HepG2 (cell line): ENCODE results near the gene RGP1. TPM values are rescaled to one million over a fixed set of nuclear protein-coding genes. Genes with fewer than 3 reads are reported as not detected.

ENCODE experiments used
- BATF2 ChIP-seq: sonication (generic); formaldehyde crosslinking; IDR thresholded peaks from 2 replicates; pipeline ENCODE4 v1.8.0; 2022; ENCODE audit warnings: mild to moderate bottlenecking, missing genetic modification reagents, moderate library complexity
- DPF2 ChIP-seq: sonication (generic); formaldehyde crosslinking; IDR thresholded peaks from 2 replicates; pipeline ENCODE4 v1.4.0; 2020; ENCODE audit warnings: mild to moderate bottlenecking, low read depth, missing genetic modification reagents, borderline replicate concordance
- FOSL2 ChIP-seq: sonication (generic); formaldehyde crosslinking; IDR thresholded peaks from 2 replicates; pipeline ENCODE4 v1.4.0; 2020; ENCODE audit warnings: missing genetic modification reagents
- HDAC2 ChIP-seq: sonication (generic); formaldehyde crosslinking; IDR thresholded peaks from 2 replicates; pipeline ENCODE4 v1.4.0; 2020; ENCODE audit warnings: missing genetic modification reagents
- HOMEZ ChIP-seq: IDR thresholded peaks from 2 replicates; pipeline ENCODE4 v1.6.1; 2016; ENCODE audit warnings: low read depth
- IKZF5 ChIP-seq: IDR thresholded peaks from 2 replicates; pipeline ENCODE4 v1.6.1; 2018; ENCODE audit warnings: missing genetic modification reagents, mild to moderate bottlenecking, missing compliant biosample characterization
- MXD1 ChIP-seq: sonication (generic); formaldehyde crosslinking; IDR thresholded peaks from 2 replicates; pipeline ENCODE4 v1.4.0; 2020; ENCODE audit warnings: mild to moderate bottlenecking, missing genetic modification reagents
- POLR2AphosphoS5 ChIP-seq: IDR thresholded peaks from 2 replicates; pipeline ENCODE4 v1.6.1; 2012; ENCODE audit warnings: low read depth, low read length
- SAP130 ChIP-seq: IDR thresholded peaks from 2 replicates; pipeline ENCODE4 v1.6.1; 2016; ENCODE audit warnings: low read depth
- SP140L ChIP-seq: sonication (generic); formaldehyde crosslinking; IDR thresholded peaks from 2 replicates; pipeline ENCODE4 v1.4.0; 2020; ENCODE audit warnings: missing genetic modification reagents, borderline replicate concordance
- SRF ChIP-seq: IDR thresholded peaks from 2 replicates; pipeline ENCODE4 v1.6.1; 2011; ENCODE audit warnings: mild to moderate bottlenecking, low read depth, low read length, moderate library complexity
- TFE3 ChIP-seq: IDR thresholded peaks from 2 replicates; pipeline ENCODE4 v1.6.1; 2016
- XBP1 ChIP-seq: sonication (generic); formaldehyde crosslinking; IDR thresholded peaks from 2 replicates; pipeline ENCODE4 v1.5.0; 2020; ENCODE audit warnings: missing genetic modification reagents
- ZBTB10 ChIP-seq: sonication (generic); formaldehyde crosslinking; IDR thresholded peaks from 2 replicates; pipeline ENCODE4 v1.4.0; 2020; ENCODE audit warnings: missing genetic modification reagents, borderline replicate concordance
- ZBTB44 ChIP-seq: sonication (generic); formaldehyde crosslinking; IDR thresholded peaks from 2 replicates; pipeline ENCODE4 v1.4.0; 2020; ENCODE audit warnings: missing genetic modification reagents
- ZFP1 ChIP-seq: IDR thresholded peaks from 2 replicates; pipeline ENCODE4 v1.6.1; 2016
- ZFP62 ChIP-seq: sonication (generic); formaldehyde crosslinking; IDR thresholded peaks from 2 replicates; pipeline ENCODE4 v1.4.0; 2020; ENCODE audit warnings: missing genetic modification reagents
- ZFX ChIP-seq: sonication (generic); formaldehyde crosslinking; IDR thresholded peaks from 2 replicates; pipeline ENCODE4 v1.4.0; 2020; ENCODE audit warnings: mild to moderate bottlenecking, low read depth, missing genetic modification reagents, moderate library complexity
- ZMYM2 ChIP-seq: sonication (generic); formaldehyde crosslinking; IDR thresholded peaks from 2 replicates; pipeline ENCODE4 v1.8.0; 2022; ENCODE audit warnings: mild to moderate bottlenecking, missing genetic modification reagents
- ZNF230 ChIP-seq: sonication (generic); formaldehyde crosslinking; IDR thresholded peaks from 2 replicates; pipeline ENCODE4 v1.4.0; 2020; ENCODE audit warnings: mild to moderate bottlenecking, missing genetic modification reagents
- ZNF383 ChIP-seq: sonication (generic); formaldehyde crosslinking; IDR thresholded peaks from 2 replicates; pipeline ENCODE4 v1.4.0; 2020; ENCODE audit warnings: missing genetic modification reagents, mild to moderate bottlenecking, borderline replicate concordance
- ZNF782 ChIP-seq: sonication (generic); formaldehyde crosslinking; IDR thresholded peaks from 2 replicates; pipeline ENCODE4 v1.4.0; 2020; ENCODE audit warnings: missing genetic modification reagents, mild to moderate bottlenecking, borderline replicate concordance
- ZNF792 ChIP-seq: IDR thresholded peaks from 2 replicates; pipeline ENCODE4 v1.6.1; 2016
- polyA plus RNA-seq, 8 experiments: library from polyadenylated mRNA; depleted of rRNA in 3 of 8; stranded (reverse) in 7 of 8; unstranded in 1 of 8; fragments of >200 nt; fragmentation: Illumina TruSeq in 4 of 8; extraction: Trizol in 4 of 8; gene quantifications; 2 replicates each; pipeline versions ENCODE4 v1.2.1 to v1.2.3, GENCODE V29; 2011 to 2016; ENCODE audit warnings: low read depth in 4 of 8, missing spikeins in 1 of 8, mixed read lengths in 1 of 8; ENCODE audit not compliant: insufficient read depth in 1 of 8
- total RNA-seq, 5 experiments: library from RNA; depleted of rRNA; stranded (reverse); fragments of >200 nt; fragmentation: Illumina TruSeq; extraction: Trizol; gene quantifications; 2 replicates each; pipeline ENCODE4 v1.2.3, GENCODE V29; 2016; ENCODE audit warnings: low read depth in 1 of 5

The RGP1 gene
- total and polyA plus RNA-seq, 2 of the 13 experiments (the other 11 are each of a cell fraction or from before 2014, with no cell fraction given) = 12.7 to 21.0 TPM

GRCh38 chr9:35746583-35746982 is 2.5 kb upstream of the RGP1 start (continued):
- TF ChIP-seq ZNF230 (CRISPR knock-in tag) (no peak), SP140L (CRISPR knock-in tag) (no peak), MXD1 (no peak), HDAC2 (CRISPR knock-in tag) (peak; percentile 44; the same call in 1 of the 2 replicates), ZNF782 (CRISPR knock-in tag) (no peak), ZNF383 (no peak), ZFX (CRISPR knock-in tag) (0 out of 2 replicates have a peak, but pooled peaks have one; percentile 12), ZBTB10 (CRISPR knock-in tag) (no peak), ZBTB44 (no peak), ZMYM2 (CRISPR knock-in tag) (no peak), XBP1 (CRISPR knock-in tag) (no peak), ZFP1 (no peak), ZFP62 (no peak), IKZF5 (CRISPR knock-in tag) (0 out of 2 replicates have a peak, but pooled peaks have one; percentile 25), FOSL2 (peak; percentile 41), DPF2 (CRISPR knock-in tag) (no peak), HOMEZ (no peak), BATF2 (no peak), SRF (no peak), TFE3 (CRISPR knock-in tag) (no peak), SAP130 (CRISPR knock-in tag) (peak; percentile 73), POLR2AphosphoS5 (no peak), ZNF792 (CRISPR knock-in tag) (no peak)
